HepG2 (cell line): ENCODE results near the gene NOTCH3. TPM values are rescaled to one million over a fixed set of nuclear protein-coding genes. Genes with fewer than 3 reads are reported as not detected.

Experiments
- ATAC-seq: fragments of 200-7000 bp; cut with Tn5 transposase; 3 replicates; pipeline ENCODE4 v1.9.1; 2020; ENCODE audit warnings: mild to moderate bottlenecking, moderate library complexity
- BruUV-seq: library from RNA; stranded (reverse); fragments of 400-500 nt; replicated peaks from 2 replicates; lab custom pipeline; 2021; lab: Mats Ljungman, UMichigan
- CTCF ChIA-PET: fragments of 300-600 bp; formaldehyde crosslinking; extraction: SDS; loops from one replicate; lab custom pipeline; 2021; ENCODE audit warnings: low total read pairs, inconsistent platforms, low intra/inter-chr PET ratio; lab: Yijun Ruan, JAX
- POLR2A ChIA-PET: fragments of 350-600 bp; sonication (Branson Sonifier 250); formaldehyde crosslinking; loops from one replicate; lab custom pipeline; 2020; ENCODE audit warnings: antibody characterized with exemption, inconsistent platforms; lab: Yijun Ruan, JAX
- DNase-seq: peaks from one replicate; pipeline ENCODE4 v3.0.0-alpha.2; 2015; ENCODE audit warnings: low spot score
- FAIRE-seq: peaks from 3 replicates; lab custom pipeline; 2011; peaks lifted over from hg19 to GRCh38; lab: Jason Lieb, UNC
- H2AFZ ChIP-seq: one replicate; pipeline ENCODE4 v1.6.1; 2011; ENCODE audit warnings: low read length, inconsistent platforms
- H3K27ac ChIP-seq: fragments of 300-600 bp; 3 replicates; pipeline ENCODE4 v1.8.0; 2011; ENCODE audit warnings: mixed run types, mild to moderate bottlenecking, mixed read lengths, low read length, inconsistent platforms; ENCODE audit not compliant: insufficient read depth; ENCODE audit errors: extremely low read length
- H3K27me3 ChIP-seq, 2 experiments: fragments of 200-600 bp in 1 of 2; 2 replicates in 1 of 2; 3 replicates in 1 of 2; pipeline versions ENCODE4 v1.6.0 to v1.8.0; 2011; ENCODE audit warnings: low read length in 2 of 2, mild to moderate bottlenecking in 2 of 2, moderate library complexity in 2 of 2, inconsistent platforms in 1 of 2; ENCODE audit not compliant: insufficient read depth in 2 of 2, control insufficient read depth in 1 of 2
- H3K36me3 ChIP-seq, 2 experiments: fragments of 200-600 bp in 1 of 2; replicated peaks in 1 of 2; 2 replicates in 1 of 2; 3 replicates in 1 of 2; pipeline versions ENCODE4 v1.5.1 to v1.8.0; 2011; ENCODE audit warnings: low read length in 2 of 2, inconsistent platforms in 1 of 2; ENCODE audit not compliant: insufficient read depth in 2 of 2, control insufficient read depth in 1 of 2
- H3K4me1 ChIP-seq: 2 replicates; pipeline ENCODE4 v1.5.1; 2012; ENCODE audit warnings: low read length, inconsistent platforms; ENCODE audit not compliant: insufficient read depth
- H3K4me2 ChIP-seq: 2 replicates; pipeline ENCODE4 v1.6.0; 2011; ENCODE audit warnings: low read depth, low read length, inconsistent platforms
- H3K4me3 ChIP-seq, 3 experiments: fragments of 200-600 bp in 1 of 3; sonication (generic), shearing (Covaris generic) in 1 of 3; replicated peaks in 1 of 3; 2 replicates each; pipeline ENCODE4 v1.5.1; 2011 to 2016; ENCODE audit warnings: low read length in 3 of 3, inconsistent platforms in 2 of 3, low read depth in 2 of 3, mild to moderate bottlenecking in 2 of 3, control low read depth in 1 of 3, mixed read lengths in 1 of 3; ENCODE audit not compliant: insufficient read depth in 1 of 3
- H3K79me2 ChIP-seq: one replicate; pipeline ENCODE4 v1.6.1; 2011; ENCODE audit warnings: low read length, inconsistent platforms; ENCODE audit not compliant: insufficient read depth
- H3K9ac ChIP-seq: 2 replicates; pipeline ENCODE4 v1.6.0; 2011; ENCODE audit warnings: mild to moderate bottlenecking, low read depth, low read length, inconsistent platforms; ENCODE audit not compliant: insufficient read depth
- H3K9me3 ChIP-seq: 2 replicates; pipeline ENCODE4 v1.5.1; 2012; ENCODE audit warnings: mild to moderate bottlenecking, low read length
- H4K20me1 ChIP-seq: 2 replicates; pipeline ENCODE4 v1.6.0; 2011; ENCODE audit warnings: inconsistent platforms, mild to moderate bottlenecking, low read length, moderate library complexity; ENCODE audit not compliant: insufficient read depth
- CENPT ChIP-seq: sonication (generic); formaldehyde crosslinking; IDR thresholded peaks from 2 replicates; pipeline ENCODE4 v1.8.0; 2022; ENCODE audit warnings: low read depth, mild to moderate bottlenecking, moderate library complexity, missing genetic modification reagents
- FOXO1 ChIP-seq: sonication (generic); formaldehyde crosslinking; IDR thresholded peaks from 2 replicates; pipeline ENCODE4 v1.4.0; 2020; ENCODE audit warnings: missing genetic modification reagents
- NR2F6 ChIP-seq, 2 experiments: IDR thresholded peaks; 2 replicates each; pipeline ENCODE4 v1.6.1; 2016; ENCODE audit warnings: antibody characterized with exemption in 1 of 2, mild to moderate bottlenecking in 1 of 2
- SALL1 ChIP-seq: sonication (generic); formaldehyde crosslinking; IDR thresholded peaks from 2 replicates; pipeline ENCODE4 v1.8.0; 2022; ENCODE audit warnings: mild to moderate bottlenecking, missing genetic modification reagents
- SMC3 ChIP-seq: IDR thresholded peaks from 2 replicates; pipeline ENCODE4 v1.6.1; 2011; ENCODE audit warnings: low read length, improper control_type of control experiment
- TBL1XR1 ChIP-seq: fragments of 150-350 bp; IDR thresholded peaks from 2 replicates; pipeline ENCODE4 v1.6.1; 2014; ENCODE audit warnings: borderline replicate concordance, low read length; ENCODE audit not compliant: partially characterized antibody
- TCF12 ChIP-seq, 2 experiments: fragments of 450-650 bp in 1 of 2; sonication (generic) in 1 of 2; formaldehyde crosslinking in 1 of 2; IDR thresholded peaks; 2 replicates each; pipeline versions ENCODE4 v1.6.1 to v1.8.0; 2017 to 2022; ENCODE audit warnings: antibody characterized with exemption in 1 of 2, mild to moderate bottlenecking in 1 of 2, missing genetic modification reagents in 1 of 2, moderate library complexity in 1 of 2
- TEAD3 ChIP-seq: optimal IDR thresholded peaks from 2 replicates; pipeline ENCODE3; 2016; ENCODE audit warnings: borderline replicate concordance
- XRCC5 ChIP-seq: fragments of 200-400 bp; formaldehyde crosslinking; optimal IDR thresholded peaks from 2 replicates; pipeline ENCODE3; 2017; ENCODE audit warnings: mild to moderate bottlenecking, low read length
- ZFP41 ChIP-seq: sonication (generic); formaldehyde crosslinking; IDR thresholded peaks from 2 replicates; pipeline ENCODE4 v1.4.0; 2020; ENCODE audit warnings: mild to moderate bottlenecking, missing genetic modification reagents, borderline replicate concordance
- ZNF207 ChIP-seq: fragments of 450-650 bp; IDR thresholded peaks from 2 replicates; pipeline ENCODE4 v1.6.1; 2016; ENCODE audit warnings: antibody characterized with exemption, borderline replicate concordance
- ZNF737 ChIP-seq: sonication (generic); formaldehyde crosslinking; IDR thresholded peaks from 2 replicates; pipeline ENCODE4 v1.5.0; 2020; ENCODE audit warnings: missing genetic modification reagents, mild to moderate bottlenecking, borderline replicate concordance
- WGBS: methylation state at CpG from one replicate; pipeline ENCODE4 v1.1.6; 2017; ENCODE audit warnings: low lambda C conversion rate; 5-methylcytosine and 5-hydroxymethylcytosine counted together
- in situ Hi-C: cut with HindIII; loops from 2 replicates; pipeline ENCODE4 v1.10.0; 2017; ENCODE audit warnings: low pct_unique_long_range_greater_than_20kb; ENCODE audit not compliant: extremely low pct_ligation_motif_present
- intact Hi-C: fragments of 100-400 bp; cut with micrococcal nuclease; formaldehyde crosslinking; loops from one replicate; pipeline ENCODE4 v1.10.0; 2022; ENCODE audit not compliant: unreplicated experiment
- polyA plus RNA-seq, 8 experiments: library from polyadenylated mRNA; depleted of rRNA in 3 of 8; stranded (reverse) in 7 of 8; unstranded in 1 of 8; fragments of >200 nt; fragmentation: Illumina TruSeq in 4 of 8; extraction: Trizol in 4 of 8; gene quantifications; 2 replicates each; pipeline versions ENCODE4 v1.2.1 to v1.2.3, GENCODE V29; 2011 to 2016; ENCODE audit warnings: low read depth in 4 of 8, missing spikeins in 1 of 8, mixed read lengths in 1 of 8; ENCODE audit not compliant: insufficient read depth in 1 of 8
- total RNA-seq, 5 experiments: library from RNA; depleted of rRNA; stranded (reverse); fragments of >200 nt; fragmentation: Illumina TruSeq; extraction: Trizol; gene quantifications; 2 replicates each; pipeline ENCODE4 v1.2.3, GENCODE V29; 2016; ENCODE audit warnings: low read depth in 1 of 5
- TF ChIP-seq, protein P1 (sequence below): sonication (generic); formaldehyde crosslinking; IDR thresholded peaks from 2 replicates; pipeline ENCODE4 v1.5.1; 2020; ENCODE audit warnings: mild to moderate bottlenecking, missing genetic modification reagents, moderate library complexity
- TF ChIP-seq, protein P2 (sequence below): sonication (generic); formaldehyde crosslinking; IDR thresholded peaks from 2 replicates; pipeline ENCODE4 v1.5.0; 2020; ENCODE audit warnings: mild to moderate bottlenecking, missing genetic modification reagents, moderate library complexity
- TF ChIP-seq, protein P3 (sequence below): sonication (generic); formaldehyde crosslinking; IDR thresholded peaks from 2 replicates; pipeline ENCODE4 v1.4.0; 2020; ENCODE audit warnings: missing genetic modification reagents
- TF ChIP-seq, protein P4 (sequence below): sonication (generic); formaldehyde crosslinking; IDR thresholded peaks from 2 replicates; pipeline ENCODE4 v1.4.0; 2020; ENCODE audit warnings: mild to moderate bottlenecking, missing genetic modification reagents

NOTCH3 gene
- total and polyA plus RNA-seq, 2 of the 13 experiments (the other 11 are each of a cell fraction or from before 2014, with no cell fraction given): 0.09 to 0.28 TPM

DNA sequence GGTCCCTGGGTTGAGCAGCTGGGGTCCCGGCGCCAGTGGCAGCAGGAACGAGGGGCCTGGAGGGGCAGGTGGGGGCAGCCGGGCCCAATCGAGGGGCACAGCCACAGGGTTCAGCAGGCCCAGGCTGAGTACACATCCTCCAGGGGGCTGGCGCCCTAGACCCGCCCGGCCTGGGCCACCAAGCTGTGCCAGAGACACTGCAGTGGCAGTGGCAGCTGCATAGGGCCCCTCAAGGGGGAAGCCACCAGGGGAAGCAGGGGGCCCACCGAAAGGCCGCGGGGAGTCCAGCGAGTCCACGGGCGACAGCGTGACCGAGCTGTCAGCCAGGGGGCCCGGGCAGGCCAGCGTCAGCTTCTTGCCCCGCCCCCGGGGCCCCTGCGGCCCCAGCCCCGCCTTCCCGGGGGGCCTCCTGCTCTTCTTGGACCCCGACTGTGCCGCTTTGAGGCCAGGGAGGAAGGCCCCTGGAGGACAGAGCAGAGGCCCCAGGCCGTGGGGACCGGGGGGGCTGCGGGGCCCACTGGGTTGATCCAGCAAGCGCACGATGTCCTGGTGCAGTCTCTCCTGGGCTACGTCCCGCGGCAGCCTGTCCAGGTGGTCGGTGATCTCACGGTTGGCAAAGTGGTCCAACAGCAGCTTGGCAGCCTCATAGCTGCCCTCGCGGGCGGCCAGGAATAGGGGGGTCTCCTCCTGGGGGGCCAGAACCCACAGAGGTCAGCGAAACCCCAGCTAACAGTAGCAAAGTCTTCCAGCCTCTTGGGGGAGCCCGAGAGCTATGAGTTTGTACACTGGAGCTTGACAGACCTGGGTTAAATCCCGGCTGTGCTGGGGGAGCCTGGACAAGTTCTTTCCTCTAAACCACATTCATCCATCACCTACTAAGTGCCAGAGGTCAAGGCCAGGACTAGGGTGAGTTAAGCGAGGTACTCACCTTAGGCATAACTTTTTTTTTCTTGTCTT lies 39.5 kb downstream of the NOTCH3 start:
- DNase-seq (peak; percentile 61), ATAC-seq (peak; percentile 90), FAIRE-seq (peak; percentile 47)
- Histone ChIP-seq H3K4me2 (peak overlapping the region; percentile 47; the same call in 1 of the 2 replicates), H3K9ac (no peak overlapping the region), H3K27ac (no peak overlapping the region), H3K36me3 (no peaks in the 10 kb centered on the region), H4K20me1 (no peaks in the 10 kb centered on the region), H3K79me2 (no peaks in the 10 kb centered on the region), H2AFZ (no peak overlapping the region), H3K4me3 (peak overlapping the region in 1 of 3 experiments; percentile 28; a peak in 1 of 6 replicates), H3K9me3 (peaks cover 18% of the 10 kb centered on the region), H3K4me1 (no peaks in the 10 kb centered on the region), H3K27me3 (peaks cover 0 to 2% of the 10 kb centered on the region in 2 experiments; a peak in 2 of 5 replicates)
- in situ Hi-C loops (loop anchor here (5.0 kb wide), 1 partner anchor 396 kb away; no protein-coding TSS in a partner anchor), intact Hi-C loops (no loop called here)
- POLR2A ChIA-PET: no interaction called here
- BruUV-seq: no TSS peak
- 48% methylated on average over 5 of the region's 42 CpGs for WGBS
- CTCF ChIA-PET: interaction anchor here (1.0 kb wide), 1 partner anchor 395 kb away, joined by 3 read pairs; no protein-coding TSS in a partner anchor
- no peak for TF ChIP-seq TCF12 (IDR thresholded peaks at IDR 0.05)
- TF ChIP-seq TCF12 (CRISPR knock-in tag; IDR thresholded peaks at IDR 0.05): no peak
- TF ChIP-seq, protein P1, sequence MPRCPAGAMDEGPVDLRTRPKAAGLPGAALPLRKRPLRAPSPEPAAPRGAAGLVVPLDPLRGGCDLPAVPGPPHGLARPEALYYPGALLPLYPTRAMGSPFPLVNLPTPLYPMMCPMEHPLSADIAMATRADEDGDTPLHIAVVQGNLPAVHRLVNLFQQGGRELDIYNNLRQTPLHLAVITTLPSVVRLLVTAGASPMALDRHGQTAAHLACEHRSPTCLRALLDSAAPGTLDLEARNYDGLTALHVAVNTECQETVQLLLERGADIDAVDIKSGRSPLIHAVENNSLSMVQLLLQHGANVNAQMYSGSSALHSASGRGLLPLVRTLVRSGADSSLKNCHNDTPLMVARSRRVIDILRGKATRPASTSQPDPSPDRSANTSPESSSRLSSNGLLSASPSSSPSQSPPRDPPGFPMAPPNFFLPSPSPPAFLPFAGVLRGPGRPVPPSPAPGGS (CRISPR knock-in tag): no peak
- TF ChIP-seq ZFP41 (CRISPR knock-in tag): no peak
- no peak for TF ChIP-seq ZNF737
- TF ChIP-seq TBL1XR1: no peak
- TF ChIP-seq, protein P2, sequence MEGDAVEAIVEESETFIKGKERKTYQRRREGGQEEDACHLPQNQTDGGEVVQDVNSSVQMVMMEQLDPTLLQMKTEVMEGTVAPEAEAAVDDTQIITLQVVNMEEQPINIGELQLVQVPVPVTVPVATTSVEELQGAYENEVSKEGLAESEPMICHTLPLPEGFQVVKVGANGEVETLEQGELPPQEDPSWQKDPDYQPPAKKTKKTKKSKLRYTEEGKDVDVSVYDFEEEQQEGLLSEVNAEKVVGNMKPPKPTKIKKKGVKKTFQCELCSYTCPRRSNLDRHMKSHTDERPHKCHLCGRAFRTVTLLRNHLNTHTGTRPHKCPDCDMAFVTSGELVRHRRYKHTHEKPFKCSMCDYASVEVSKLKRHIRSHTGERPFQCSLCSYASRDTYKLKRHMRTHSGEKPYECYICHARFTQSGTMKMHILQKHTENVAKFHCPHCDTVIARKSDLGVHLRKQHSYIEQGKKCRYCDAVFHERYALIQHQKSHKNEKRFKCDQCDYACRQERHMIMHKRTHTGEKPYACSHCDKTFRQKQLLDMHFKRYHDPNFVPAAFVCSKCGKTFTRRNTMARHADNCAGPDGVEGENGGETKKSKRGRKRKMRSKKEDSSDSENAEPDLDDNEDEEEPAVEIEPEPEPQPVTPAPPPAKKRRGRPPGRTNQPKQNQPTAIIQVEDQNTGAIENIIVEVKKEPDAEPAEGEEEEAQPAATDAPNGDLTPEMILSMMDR (CRISPR knock-in tag): peak; percentile 83
- TF ChIP-seq FOXO1 (CRISPR knock-in tag): no peak
- TF ChIP-seq ZNF207: no peak
- TF ChIP-seq CENPT: no peak
- TF ChIP-seq, protein P3, sequence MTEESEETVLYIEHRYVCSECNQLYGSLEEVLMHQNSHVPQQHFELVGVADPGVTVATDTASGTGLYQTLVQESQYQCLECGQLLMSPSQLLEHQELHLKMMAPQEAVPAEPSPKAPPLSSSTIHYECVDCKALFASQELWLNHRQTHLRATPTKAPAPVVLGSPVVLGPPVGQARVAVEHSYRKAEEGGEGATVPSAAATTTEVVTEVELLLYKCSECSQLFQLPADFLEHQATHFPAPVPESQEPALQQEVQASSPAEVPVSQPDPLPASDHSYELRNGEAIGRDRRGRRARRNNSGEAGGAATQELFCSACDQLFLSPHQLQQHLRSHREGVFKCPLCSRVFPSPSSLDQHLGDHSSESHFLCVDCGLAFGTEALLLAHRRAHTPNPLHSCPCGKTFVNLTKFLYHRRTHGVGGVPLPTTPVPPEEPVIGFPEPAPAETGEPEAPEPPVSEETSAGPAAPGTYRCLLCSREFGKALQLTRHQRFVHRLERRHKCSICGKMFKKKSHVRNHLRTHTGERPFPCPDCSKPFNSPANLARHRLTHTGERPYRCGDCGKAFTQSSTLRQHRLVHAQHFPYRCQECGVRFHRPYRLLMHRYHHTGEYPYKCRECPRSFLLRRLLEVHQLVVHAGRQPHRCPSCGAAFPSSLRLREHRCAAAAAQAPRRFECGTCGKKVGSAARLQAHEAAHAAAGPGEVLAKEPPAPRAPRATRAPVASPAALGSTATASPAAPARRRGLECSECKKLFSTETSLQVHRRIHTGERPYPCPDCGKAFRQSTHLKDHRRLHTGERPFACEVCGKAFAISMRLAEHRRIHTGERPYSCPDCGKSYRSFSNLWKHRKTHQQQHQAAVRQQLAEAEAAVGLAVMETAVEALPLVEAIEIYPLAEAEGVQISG (CRISPR knock-in tag): peak; percentile 54
- TF ChIP-seq NR2F6 (IDR thresholded peaks at IDR 0.05): peak; percentile 20; the same call in 1 of the 2 replicates
- TF ChIP-seq NR2F6 (CRISPR knock-in tag; IDR thresholded peaks at IDR 0.05): no peak
- TF ChIP-seq SMC3: peak; percentile 30; the same call in 1 of the 2 replicates
- TF ChIP-seq, protein P4, sequence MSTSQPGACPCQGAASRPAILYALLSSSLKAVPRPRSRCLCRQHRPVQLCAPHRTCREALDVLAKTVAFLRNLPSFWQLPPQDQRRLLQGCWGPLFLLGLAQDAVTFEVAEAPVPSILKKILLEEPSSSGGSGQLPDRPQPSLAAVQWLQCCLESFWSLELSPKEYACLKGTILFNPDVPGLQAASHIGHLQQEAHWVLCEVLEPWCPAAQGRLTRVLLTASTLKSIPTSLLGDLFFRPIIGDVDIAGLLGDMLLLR: no peak
- TF ChIP-seq XRCC5: peak; percentile 34
- TF ChIP-seq TEAD3 (CRISPR knock-in tag): no peak
- 0 out of 2 replicates have a peak, but pooled peaks have one; percentile 11 for TF ChIP-seq SALL1
